CD4-positive, CD25-positive, alpha-beta regulatory T cell (primary cell): ENCODE measurements around the gene ITGA3. TPM values are rescaled to one million over a fixed set of nuclear protein-coding genes. Genes with fewer than 3 reads are reported as not detected.

Source experiments
- ATAC-seq, 2 donors: fragments of 150-1000 bp; cut with Tn5 transposase; one replicate each; pipeline ENCODE4 v1.10.0; 2021; ENCODE audit warnings: low read depth in 2 of 2, moderate number of reproducible peaks in 2 of 2, moderate library complexity in 1 of 2
- DNase-seq, 3 donors: peaks; one replicate each; pipeline versions ENCODE4 v3.0.0 to v3.0.0-alpha.2; 2012 to 2022; ENCODE audit warnings: mixed read lengths in 1 of 3
- H3K27ac ChIP-seq: one replicate; pipeline ENCODE4 v1.7.0; 2013; ENCODE audit warnings: mild to moderate bottlenecking, low read length; ENCODE audit not compliant: insufficient read depth, poor library complexity, severe bottlenecking
- H3K27me3 ChIP-seq: one replicate; pipeline ENCODE4 v1.7.0; 2013; ENCODE audit warnings: low read length; ENCODE audit not compliant: control insufficient read depth, insufficient read depth
- H3K36me3 ChIP-seq: one replicate; pipeline ENCODE4 v1.7.0; 2013; ENCODE audit warnings: mild to moderate bottlenecking, low read length, moderate library complexity; ENCODE audit not compliant: control insufficient read depth, insufficient read depth
- H3K4me1 ChIP-seq: 2 replicates; pipeline ENCODE4 v1.7.0; 2013; ENCODE audit warnings: mild to moderate bottlenecking, low read length; ENCODE audit not compliant: insufficient read depth, control insufficient read depth, poor library complexity, severe bottlenecking
- H3K4me3 ChIP-seq: one replicate; pipeline ENCODE4 v1.7.0; 2013; ENCODE audit warnings: low read depth, mild to moderate bottlenecking, low read length, moderate library complexity
- H3K9me3 ChIP-seq, 2 experiments: 1 replicate in 1 of 2; 2 replicates in 1 of 2; pipeline ENCODE4 v1.7.0; 2013; ENCODE audit warnings: low read length in 2 of 2, mild to moderate bottlenecking in 1 of 2, moderate library complexity in 1 of 2; ENCODE audit not compliant: control insufficient read depth in 2 of 2
- H3K27ac Mint-ChIP-seq, 3 donors: one replicate each; pipeline ENCODE4 v1.8.0; 2020 to 2022; ENCODE audit warnings: mild to moderate bottlenecking in 3 of 3, mixed read lengths in 3 of 3, moderate library complexity in 2 of 3
- H3K27me3 Mint-ChIP-seq: one replicate; pipeline ENCODE4 v1.8.0; 2022; ENCODE audit warnings: mild to moderate bottlenecking, mixed read lengths
- H3K36me3 Mint-ChIP-seq: one replicate; pipeline ENCODE4 v1.8.0; 2020; ENCODE audit warnings: mixed read lengths
- H3K4me1 Mint-ChIP-seq, 4 donors: one replicate each; pipeline ENCODE4 v1.8.0; 2020 to 2022; ENCODE audit warnings: mixed read lengths in 4 of 4, mild to moderate bottlenecking in 1 of 4
- H3K4me3 Mint-ChIP-seq, 4 donors: one replicate each; pipeline ENCODE4 v1.8.0; 2020 to 2022; ENCODE audit warnings: mild to moderate bottlenecking in 4 of 4, mixed read lengths in 4 of 4, moderate library complexity in 3 of 4
- H3K9me3 Mint-ChIP-seq, 7 donors: one replicate each; pipeline ENCODE4 v1.8.0; 2020 to 2022; ENCODE audit warnings: mixed read lengths in 7 of 7, mild to moderate bottlenecking in 3 of 7, moderate library complexity in 2 of 7
- polyA plus RNA-seq, 4 donors: library from polyadenylated mRNA; unstranded; fragments of 300-500 nt; fragmentation: Illumina TruSeq; gene quantifications; one replicate each; pipeline ENCODE4 v1.2.3, GENCODE V29; 2021
- total RNA-seq: library from RNA; stranded (reverse); gene quantifications from one replicate; pipeline ENCODE4 v1.2.3, GENCODE V29; 2022

ITGA3 gene
- total and polyA plus RNA-seq, 5 donors from 2014 or later: 1.7 to 14.4 (median 2.7) TPM

- no peaks in the 10 kb centered on the region for H3K36me3 ChIP-seq
- ATAC-seq (no peak), DNase-seq (no peak)
- H3K27me3 Mint-ChIP-seq: peaks cover 46% of the 10 kb centered on the region
- peaks cover 17% of the 10 kb centered on the region for H3K4me1 ChIP-seq
- H3K4me3 Mint-ChIP-seq: peak overlapping the region in 1 of 4 donors; percentile 10
- H3K36me3 Mint-ChIP-seq: no peaks in the 10 kb centered on the region
- no peak overlapping the region for H3K27ac ChIP-seq
- no peak overlapping the region for H3K27ac Mint-ChIP-seq
- no peaks in the 10 kb centered on the region for H3K9me3 ChIP-seq
- peaks cover 10% of the 10 kb centered on the region for H3K27me3 ChIP-seq
- H3K4me1 Mint-ChIP-seq: peaks cover under 1 to 13% (median 3%) of the 10 kb centered on the region in 4 donors
- no peak overlapping the region for H3K4me3 ChIP-seq
- H3K9me3 Mint-ChIP-seq: peaks cover 0 to 1% (median 0%) of the 10 kb centered on the region in 7 donors
Observed at GRCh38 chr17:50125420-50125997, 69.6 kb downstream of the ITGA3 start.

- no peak overlapping the region for H3K27ac ChIP-seq
- H3K27me3 Mint-ChIP-seq: peaks cover 38% of the 10 kb centered on the region
- no peaks in the 10 kb centered on the region for H3K36me3 ChIP-seq
- DNase-seq (no peak), ATAC-seq (no peak)
- peaks cover 3 to 26% (median 10%) of the 10 kb centered on the region in 4 donors for H3K4me1 Mint-ChIP-seq
- no peak overlapping the region for H3K4me3 ChIP-seq
- H3K4me1 ChIP-seq: peaks cover 22% of the 10 kb centered on the region
- H3K36me3 Mint-ChIP-seq: no peaks in the 10 kb centered on the region
- H3K4me3 Mint-ChIP-seq: peak overlapping the region in 1 of 4 donors; percentile 12
- peaks cover 12% of the 10 kb centered on the region for H3K27me3 ChIP-seq
- peaks cover 0 to 1% (median 0%) of the 10 kb centered on the region in 7 donors for H3K9me3 Mint-ChIP-seq
- no peak overlapping the region for H3K27ac Mint-ChIP-seq
- H3K9me3 ChIP-seq: no peaks in the 10 kb centered on the region
Observed at GRCh38 chr17:50127697-50128361, 71.9 kb downstream of the ITGA3 start.

DNA sequence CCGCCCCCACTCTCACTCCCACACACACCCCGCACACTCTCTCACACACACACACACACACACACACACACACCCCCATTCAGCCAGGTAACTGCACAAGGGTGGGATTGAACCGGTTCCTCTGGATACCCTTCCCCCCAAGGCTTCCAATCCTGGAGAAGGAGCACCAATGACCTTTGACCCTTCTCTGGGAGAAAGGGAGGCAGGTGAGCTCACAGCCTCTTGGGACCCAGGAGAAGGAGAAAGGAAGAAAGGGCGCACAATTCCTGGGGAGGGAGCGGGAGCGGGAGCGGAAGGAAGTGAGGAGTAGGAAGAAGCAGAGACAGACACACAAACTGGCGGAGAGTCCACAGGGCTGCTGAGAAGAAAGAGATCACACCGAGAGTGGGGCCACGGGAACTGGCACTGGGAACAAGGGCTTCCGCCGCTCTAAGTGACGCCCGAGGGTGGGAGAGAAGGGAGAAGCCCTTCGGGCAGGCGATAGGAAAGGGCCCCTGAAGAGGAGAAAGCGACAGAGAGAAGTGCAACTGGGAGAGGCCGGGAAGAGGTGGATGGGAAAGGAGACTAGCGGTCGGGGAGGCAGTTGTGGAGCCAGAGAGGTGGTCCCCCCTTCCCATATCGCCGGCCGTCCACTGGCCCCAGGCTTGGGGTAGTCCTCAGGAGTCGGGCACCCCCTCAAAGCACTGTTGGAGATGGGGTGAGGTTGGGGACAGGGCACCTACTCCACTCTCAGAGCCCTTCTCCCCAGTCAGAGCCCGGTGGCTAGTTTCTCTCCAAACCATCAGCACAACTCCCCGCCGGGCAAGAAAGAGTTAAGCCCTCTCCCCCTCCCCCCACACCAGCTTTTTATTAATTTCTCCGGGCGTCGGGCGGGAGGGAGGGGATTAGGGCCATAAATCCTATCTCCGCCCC lies 72.8 kb downstream of the ITGA3 start:
- H3K9me3 Mint-ChIP-seq: peaks cover 0 to 1% (median 0%) of the 10 kb centered on the region in 7 donors
- no peak for DNase-seq
- Histone ChIP-seq H3K27me3 (peaks cover 12% of the 10 kb centered on the region), H3K4me1 (peaks cover 22% of the 10 kb centered on the region), H3K27ac (no peak overlapping the region), H3K4me3 (no peak overlapping the region), H3K36me3 (no peaks in the 10 kb centered on the region), H3K9me3 (no peaks in the 10 kb centered on the region)
- peak overlapping the region in 1 of 3 donors; percentile 93 for H3K27ac Mint-ChIP-seq
- no peak for ATAC-seq
- peaks cover 35% of the 10 kb centered on the region for H3K27me3 Mint-ChIP-seq
- no peaks in the 10 kb centered on the region for H3K36me3 Mint-ChIP-seq
- peaks cover 3 to 26% (median 10%) of the 10 kb centered on the region in 4 donors for H3K4me1 Mint-ChIP-seq
- H3K4me3 Mint-ChIP-seq: peak overlapping the region; percentile 64 to 84 (median 74)

DNA sequence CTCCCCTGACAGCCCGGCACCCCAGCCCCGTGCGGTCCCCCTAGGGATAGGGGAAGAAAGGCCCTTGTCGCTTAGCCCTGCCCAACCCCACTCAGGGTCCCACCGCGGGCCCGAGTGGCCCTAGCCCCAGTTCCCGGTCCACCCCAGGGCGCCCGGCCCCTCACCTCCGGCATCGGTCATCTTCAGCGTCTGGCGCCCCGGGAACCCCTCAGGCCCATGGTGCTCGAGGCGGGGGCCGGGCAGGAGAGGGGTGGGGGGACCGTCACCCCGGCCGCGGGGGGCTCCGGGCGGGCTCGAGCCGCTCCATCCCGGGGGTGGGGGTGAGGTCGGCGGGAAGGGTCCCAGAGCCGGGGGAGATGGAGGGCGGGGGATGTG lies 73.4 kb downstream of the ITGA3 start:
- Mint-ChIP-seq H3K4me3 (peak overlapping the region in 3 of 4 donors; percentile 64 to 70 (median 68)), H3K4me1 (peaks cover 3 to 26% (median 10%) of the 10 kb centered on the region in 4 donors), H3K27me3 (peaks cover 35% of the 10 kb centered on the region), H3K27ac (no peak overlapping the region), H3K36me3 (peaks cover 4% of the 10 kb centered on the region), H3K9me3 (peaks cover 0 to 2% (median 0%) of the 10 kb centered on the region in 7 donors)
- H3K4me3 ChIP-seq: no peak overlapping the region
- H3K36me3 ChIP-seq: peaks cover 2% of the 10 kb centered on the region
- ATAC-seq (no peak), DNase-seq (no peak)
- H3K9me3 ChIP-seq: no peaks in the 10 kb centered on the region
- no peak overlapping the region for H3K27ac ChIP-seq
- H3K27me3 ChIP-seq: peaks cover 12% of the 10 kb centered on the region
- H3K4me1 ChIP-seq: peaks cover 22% of the 10 kb centered on the region

- ATAC-seq: peak; percentile 63 to 64
Observed at GRCh38 chr17:50129728-50130558, 74.0 kb downstream of the ITGA3 start, which contains the start of gene SAMD14. Gene SAMD14 (minus strand): TSS chr17:50130160. CDS start chr17:50124959, 5,201 bp downstream.

GRCh38 chr17:50130559-50131305 lies 74.8 kb downstream of the ITGA3 start:
- ATAC-seq (no peak), DNase-seq (no peak)
- peaks cover 12% of the 10 kb centered on the region for H3K27me3 ChIP-seq
- H3K9me3 ChIP-seq: no peaks in the 10 kb centered on the region
- peaks cover 33% of the 10 kb centered on the region for H3K27me3 Mint-ChIP-seq
- H3K9me3 Mint-ChIP-seq: peaks cover 0 to 2% (median 0%) of the 10 kb centered on the region in 7 donors
- H3K4me1 Mint-ChIP-seq: peaks cover 3 to 26% (median 10%) of the 10 kb centered on the region in 4 donors
- no peak overlapping the region for H3K27ac ChIP-seq
- H3K27ac Mint-ChIP-seq: peak overlapping the region in 1 of 3 donors; percentile 74
- peaks cover 6% of the 10 kb centered on the region for H3K36me3 Mint-ChIP-seq
- H3K4me3 Mint-ChIP-seq: peak overlapping the region; percentile 58 to 82 (median 71)
- H3K36me3 ChIP-seq: peaks cover 14% of the 10 kb centered on the region
- no peak overlapping the region for H3K4me3 ChIP-seq
- H3K4me1 ChIP-seq: peaks cover 22% of the 10 kb centered on the region

More at GRCh38 chr17:50129728-50130558, 74.0 kb downstream of the ITGA3 start, which contains the start of gene SAMD14:
- Mint-ChIP-seq H3K9me3 (peaks cover 0 to 2% (median 0%) of the 10 kb centered on the region in 7 donors), H3K36me3 (peaks cover 4% of the 10 kb centered on the region), H3K4me1 (peaks cover 3 to 26% (median 10%) of the 10 kb centered on the region in 4 donors), H3K27me3 (peaks cover 35% of the 10 kb centered on the region), H3K4me3 (peak within 1 kb of the TSS; percentile 68 to 84 (median 76)), H3K27ac (peak within 1 kb of the TSS in 1 of 3 donors; percentile 74)
- no peak within 1 kb of the TSS for H3K27ac ChIP-seq
- peaks cover 22% of the 10 kb centered on the region for H3K4me1 ChIP-seq
- no peak within 1 kb of the TSS for H3K4me3 ChIP-seq
- H3K9me3 ChIP-seq: no peaks in the 10 kb centered on the region
- H3K27me3 ChIP-seq: peaks cover 12% of the 10 kb centered on the region
- peak; percentile 25 to 56 (median 56) for DNase-seq
- peaks cover 8% of the 10 kb centered on the region for H3K36me3 ChIP-seq
